GM23338 (cell line): ENCODE results near the gene TRIM63.

Experiments used
- CREB1 ChIP-seq: fragments of 250-450 bp; sonication (Bioruptor Pico); IDR thresholded peaks from 2 replicates; pipeline ENCODE4 v1.5.0; 2020; ENCODE audit warnings: low read depth, mild to moderate bottlenecking, moderate library complexity
- CTCF ChIP-seq, 2 experiments: fragments of 200-600 bp in 1 of 2; sonication (generic) in 1 of 2; conservative IDR thresholded peaks; 2 replicates each; pipeline versions ENCODE4 v1.5.1 to v1.6.1; 2016 to 2017; ENCODE audit warnings: antibody characterized with exemption in 2 of 2, low read depth in 2 of 2, mild to moderate bottlenecking in 2 of 2, moderate library complexity in 1 of 2
- ETS1 ChIP-seq: IDR thresholded peaks from 2 replicates; pipeline ENCODE4 v1.6.1; 2016; ENCODE audit warnings: antibody characterized with exemption
- EZH2 ChIP-seq: fragments of 200-600 bp; sonication (generic); IDR thresholded peaks from one replicate; pipeline ENCODE4 v1.8.0; 2017; ENCODE audit warnings: antibody characterized with exemption, mild to moderate bottlenecking, low read depth; ENCODE audit not compliant: unreplicated experiment
- EZH2phosphoT487 ChIP-seq: fragments of 200-600 bp; sonication (generic); IDR thresholded peaks from one replicate; pipeline ENCODE4 v1.8.1; 2018; ENCODE audit warnings: antibody characterized with exemption; ENCODE audit not compliant: unreplicated experiment
- JUNB ChIP-seq: IDR thresholded peaks from one replicate; pipeline ENCODE4 v1.6.1; 2016; ENCODE audit warnings: antibody characterized with exemption; ENCODE audit not compliant: unreplicated experiment
- NANOG ChIP-seq: IDR thresholded peaks from 2 replicates; pipeline ENCODE4 v1.6.1; 2016; ENCODE audit warnings: antibody characterized with exemption, borderline replicate concordance
- POLR2AphosphoS5 ChIP-seq: IDR thresholded peaks from 2 replicates; pipeline ENCODE4 v1.6.1; 2016; ENCODE audit warnings: antibody characterized with exemption, low read depth
- REST ChIP-seq: IDR thresholded peaks from one replicate; pipeline ENCODE4 v1.6.1; 2018; ENCODE audit warnings: antibody characterized with exemption; ENCODE audit not compliant: unreplicated experiment
- STAT1 ChIP-seq: IDR thresholded peaks from one replicate; pipeline ENCODE4 v1.6.1; 2016; ENCODE audit warnings: antibody characterized with exemption; ENCODE audit not compliant: unreplicated experiment
- ZNF114 ChIP-seq: fragments of 250-450 bp; sonication (Bioruptor Pico); IDR thresholded peaks from 2 replicates; pipeline ENCODE4 v1.5.0; 2020; ENCODE audit warnings: mild to moderate bottlenecking, moderate library complexity
- ZNF331 ChIP-seq: fragments of 250-450 bp; sonication (Bioruptor Pico); IDR thresholded peaks from 2 replicates; pipeline ENCODE4 v1.5.0; 2020; ENCODE audit warnings: low read depth, mild to moderate bottlenecking, moderate library complexity
- ZNF462 ChIP-seq: fragments of 250-450 bp; sonication (Bioruptor Pico); IDR thresholded peaks from 2 replicates; pipeline ENCODE4 v1.5.0; 2020; ENCODE audit warnings: mild to moderate bottlenecking, moderate library complexity

- TF ChIP-seq CTCF (conservative IDR thresholded peaks at IDR 0.05; ENCODE audit: low read depth in 2 of 2): no peak
- no peak for TF ChIP-seq REST
- peak; percentile 65 for TF ChIP-seq POLR2AphosphoS5
- TF ChIP-seq EZH2: no peak
- TF ChIP-seq NANOG: no peak
- no peak for TF ChIP-seq EZH2phosphoT487
- TF ChIP-seq ETS1: peak; percentile 41; the same call in 1 of the 2 replicates
- TF ChIP-seq CREB1: peak; percentile 71
- no peak for TF ChIP-seq ZNF114 (CRISPR knock-in tag)
- no peak for TF ChIP-seq STAT1
- TF ChIP-seq ZNF331 (CRISPR knock-in tag): no peak
- TF ChIP-seq JUNB: no peak
- no peak for TF ChIP-seq ZNF462 (CRISPR knock-in tag)
Observed at GRCh38 chr1:26111530-26112406, 44.3 kb upstream of the TRIM63 start, which contains the start of gene PDIK1L.
